CD4-positive, alpha-beta T cell treated with Interleukin-2 at 100 ng/mL for 4 hours (primary cell): ENCODE data around the gene MTHFD2L.

Experiments used
- DNase-seq: peaks from one replicate; pipeline ENCODE4 v3.0.0-alpha.2; 2020; ENCODE audit warnings: low spot score

MTHFD2L gene

GRCh38 chr4:74252933-74253332, 95.0 kb downstream of the MTHFD2L start:
- no peak for DNase-seq

GRCh38 chr4:74254386-74254785, 96.5 kb downstream of the MTHFD2L start:
- no peak for DNase-seq

GRCh38 chr4:74255096-74255495, 97.2 kb downstream of the MTHFD2L start:
- no peak for DNase-seq

- DNase-seq = no peak
Observed at GRCh38 chr4:74258963-74259362, 101.0 kb downstream of the MTHFD2L start.

GRCh38 chr4:74260036-74260435, 102.1 kb downstream of the MTHFD2L start:
- no peak for DNase-seq

- DNase-seq = no peak
Observed at GRCh38 chr4:74262522-74262921, 104.6 kb downstream of the MTHFD2L start.

GRCh38 chr4:74263551-74263950, 105.6 kb downstream of the MTHFD2L start:
- DNase-seq = no peak

- no peak for DNase-seq
Observed at GRCh38 chr4:74266081-74266480, 108.2 kb downstream of the MTHFD2L start.

- DNase-seq = no peak
Observed at GRCh38 chr4:74267998-74268606, 110.2 kb downstream of the MTHFD2L start.

- no peak for DNase-seq
Observed at GRCh38 chr4:74268643-74269042, 110.7 kb downstream of the MTHFD2L start.

- no peak for DNase-seq
Observed at GRCh38 chr4:74278490-74278889, 120.6 kb downstream of the MTHFD2L start.

GRCh38 chr4:74279716-74280115, 121.8 kb downstream of the MTHFD2L start:
- DNase-seq = no peak

GRCh38 chr4:74282926-74283325, 125.0 kb downstream of the MTHFD2L start:
- no peak for DNase-seq

GRCh38 chr4:74283614-74284013, 125.7 kb downstream of the MTHFD2L start:
- DNase-seq = no peak

- no peak for DNase-seq
Observed at GRCh38 chr4:74284053-74284452, 126.1 kb downstream of the MTHFD2L start.

GRCh38 chr4:74287164-74287563, 129.2 kb downstream of the MTHFD2L start:
- DNase-seq = no peak

GRCh38 chr4:74287791-74288190, 129.9 kb downstream of the MTHFD2L start:
- no peak for DNase-seq

- no peak for DNase-seq
Observed at GRCh38 chr4:74291471-74291870, 133.6 kb downstream of the MTHFD2L start.

GRCh38 chr4:74292111-74292870, 134.4 kb downstream of the MTHFD2L start:
- no peak for DNase-seq

- DNase-seq = no peak
Observed at GRCh38 chr4:74293558-74293957, 135.6 kb downstream of the MTHFD2L start.

- no peak for DNase-seq
Observed at GRCh38 chr4:74294681-74295080, 136.8 kb downstream of the MTHFD2L start.

GRCh38 chr4:74297539-74297938, 139.6 kb downstream of the MTHFD2L start:
- no peak for DNase-seq

- no peak for DNase-seq
Observed at GRCh38 chr4:74304095-74304625, 146.2 kb downstream of the MTHFD2L start.

- DNase-seq = no peak
Observed at GRCh38 chr4:74305000-74305399, 147.1 kb downstream of the MTHFD2L start.
